T-helper 2 cell treated with Interferon-gamma antibody and Interleukin-4, amounts not matched to agents 5 μg/mL and 100 μg/mL, for 36 hours (primary cell): ENCODE measurements around the gene HOATZ.
A peak's percentile ranks its signal among the peaks of the same experiment; 100 is the strongest.

Source experiments
- DNase-seq: peaks from one replicate; pipeline ENCODE4 v3.0.0; 2021; ENCODE audit warnings: low spot score
- H3K27ac Mint-ChIP-seq: one replicate; pipeline ENCODE4 v1.8.0; 2021; ENCODE audit warnings: mild to moderate bottlenecking, mixed read lengths
- H3K27me3 Mint-ChIP-seq: one replicate; pipeline ENCODE4 v1.8.0; 2021; ENCODE audit warnings: low read depth, mixed read lengths
- H3K36me3 Mint-ChIP-seq: one replicate; pipeline ENCODE4 v1.8.0; 2021; ENCODE audit warnings: low read depth, mixed read lengths
- H3K4me1 Mint-ChIP-seq: one replicate; pipeline ENCODE4 v1.8.0; 2021; ENCODE audit warnings: low read depth, mixed read lengths
- H3K4me3 Mint-ChIP-seq: one replicate; pipeline ENCODE4 v1.8.0; 2022; ENCODE audit warnings: mild to moderate bottlenecking, moderate library complexity, mixed read lengths
- H3K9me3 Mint-ChIP-seq: one replicate; pipeline ENCODE4 v1.8.0; 2021; ENCODE audit warnings: mixed read lengths

The HOATZ gene

GRCh38 chr11:111530091-111530490 is 15.5 kb downstream of the HOATZ start:
- no peaks in the 10 kb centered on the region for H3K9me3 Mint-ChIP-seq
- H3K36me3 Mint-ChIP-seq: no peaks in the 10 kb centered on the region
- H3K27me3 Mint-ChIP-seq: peaks cover 10% of the 10 kb centered on the region
- DNase-seq: no peak
- no peak overlapping the region for H3K27ac Mint-ChIP-seq
- H3K4me1 Mint-ChIP-seq: peaks cover 27% of the 10 kb centered on the region
- H3K4me3 Mint-ChIP-seq: no peak overlapping the region

DNA sequence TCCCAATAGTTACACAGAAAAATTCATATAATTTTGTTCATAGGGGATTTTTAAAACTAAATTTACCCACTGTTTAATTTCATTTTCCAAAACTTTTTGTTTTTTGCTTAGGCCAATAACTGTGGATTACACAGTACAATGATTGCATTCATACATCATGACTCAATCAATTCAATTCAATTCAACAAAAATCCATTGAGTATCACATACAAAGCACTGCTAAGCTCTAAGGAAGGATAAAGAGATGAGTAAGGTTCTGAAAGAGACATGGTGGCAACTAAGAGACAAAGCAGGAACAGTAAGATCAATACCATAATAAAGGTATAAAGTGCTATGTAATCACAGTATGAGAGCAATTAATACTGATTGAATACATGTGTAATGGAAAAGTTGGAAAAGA is 16.6 kb downstream of the HOATZ start:
- no peaks in the 10 kb centered on the region for H3K36me3 Mint-ChIP-seq
- no peak overlapping the region for H3K4me3 Mint-ChIP-seq
- peaks cover 25% of the 10 kb centered on the region for H3K4me1 Mint-ChIP-seq
- no peaks in the 10 kb centered on the region for H3K9me3 Mint-ChIP-seq
- peaks cover 17% of the 10 kb centered on the region for H3K27me3 Mint-ChIP-seq
- no peak overlapping the region for H3K27ac Mint-ChIP-seq
- no peak for DNase-seq

DNA sequence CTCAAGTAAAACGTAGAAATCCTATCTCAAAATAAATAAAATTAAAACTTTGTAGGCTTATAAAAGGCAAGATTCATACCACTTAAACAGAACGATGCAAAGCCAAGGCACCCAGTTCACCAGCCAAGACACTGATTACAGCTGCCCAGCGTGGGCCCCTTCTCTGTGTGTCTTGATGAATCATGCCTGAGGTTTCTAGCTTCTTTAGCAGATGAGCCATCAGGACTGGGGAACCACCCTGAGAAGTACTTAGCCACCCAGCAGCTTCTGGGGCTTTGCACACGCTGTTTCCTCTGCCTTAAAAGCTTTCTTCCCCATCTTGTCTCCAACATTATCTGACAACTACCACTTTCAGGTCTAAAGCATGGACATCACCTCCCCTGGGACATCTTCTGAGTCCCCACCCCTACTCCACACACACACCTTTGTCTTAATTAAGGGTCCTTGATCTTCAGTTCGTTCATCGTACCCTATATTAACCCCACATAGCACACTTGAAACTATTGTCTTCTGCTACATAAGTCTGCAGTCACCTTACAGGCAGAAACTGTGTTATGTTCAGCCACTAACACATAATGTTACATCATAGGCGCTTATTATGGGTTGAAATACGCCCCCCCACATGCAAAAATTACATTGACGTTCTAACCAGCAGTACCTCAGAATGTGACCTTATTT is 17.2 kb downstream of the HOATZ start:
- peak overlapping the region; percentile 75 for H3K27ac Mint-ChIP-seq
- H3K27me3 Mint-ChIP-seq: peaks cover 22% of the 10 kb centered on the region
- H3K4me3 Mint-ChIP-seq: no peak overlapping the region
- DNase-seq: peak; percentile 77
- H3K9me3 Mint-ChIP-seq: no peaks in the 10 kb centered on the region
- H3K4me1 Mint-ChIP-seq: peaks cover 20% of the 10 kb centered on the region
- H3K36me3 Mint-ChIP-seq: no peaks in the 10 kb centered on the region

DNA sequence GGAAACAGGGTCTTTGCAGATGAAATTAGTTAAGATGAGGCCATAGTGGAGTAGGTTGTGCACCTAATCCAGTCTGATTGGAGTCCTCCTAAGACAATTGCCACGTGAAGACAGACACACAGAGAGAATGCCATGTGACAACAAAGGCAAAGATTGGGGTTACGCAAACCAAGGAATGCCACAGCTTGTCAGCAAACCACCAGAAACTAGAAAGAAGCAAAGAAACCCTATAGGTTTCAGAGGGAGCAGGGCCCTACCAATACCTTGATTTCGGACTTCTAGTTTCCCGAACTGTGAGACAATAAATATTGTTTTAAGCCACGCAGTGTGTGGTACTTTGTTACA is 17.8 kb downstream of the HOATZ start:
- H3K27me3 Mint-ChIP-seq: peaks cover 27% of the 10 kb centered on the region
- no peaks in the 10 kb centered on the region for H3K9me3 Mint-ChIP-seq
- DNase-seq: no peak
- peaks cover 18% of the 10 kb centered on the region for H3K4me1 Mint-ChIP-seq
- no peak overlapping the region for H3K4me3 Mint-ChIP-seq
- no peak overlapping the region for H3K27ac Mint-ChIP-seq
- H3K36me3 Mint-ChIP-seq: no peaks in the 10 kb centered on the region

DNA sequence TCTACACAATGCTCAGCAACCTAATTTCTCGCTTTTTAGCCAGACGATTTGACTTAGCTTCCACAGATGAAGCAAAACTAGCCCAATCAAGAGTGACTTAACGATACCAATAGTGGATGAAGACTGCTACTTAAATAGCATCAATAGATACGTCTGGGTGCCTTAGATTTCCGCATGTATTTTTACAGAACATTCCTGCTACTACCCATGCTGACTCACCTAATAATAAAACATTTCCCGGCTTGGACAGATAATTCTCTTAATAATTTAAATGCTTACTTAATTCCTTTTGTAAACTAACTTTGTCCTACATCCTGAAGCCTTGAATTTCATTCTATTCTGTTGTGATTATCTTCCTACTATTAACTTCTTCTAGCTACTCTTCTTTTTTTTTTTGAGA is 20.7 kb downstream of the HOATZ start:
- Mint-ChIP-seq H3K27ac (no peak overlapping the region), H3K4me1 (peaks cover 19% of the 10 kb centered on the region), H3K9me3 (peaks cover 9% of the 10 kb centered on the region), H3K4me3 (no peak overlapping the region), H3K27me3 (peaks cover 54% of the 10 kb centered on the region), H3K36me3 (no peaks in the 10 kb centered on the region)
- no peak for DNase-seq

DNA sequence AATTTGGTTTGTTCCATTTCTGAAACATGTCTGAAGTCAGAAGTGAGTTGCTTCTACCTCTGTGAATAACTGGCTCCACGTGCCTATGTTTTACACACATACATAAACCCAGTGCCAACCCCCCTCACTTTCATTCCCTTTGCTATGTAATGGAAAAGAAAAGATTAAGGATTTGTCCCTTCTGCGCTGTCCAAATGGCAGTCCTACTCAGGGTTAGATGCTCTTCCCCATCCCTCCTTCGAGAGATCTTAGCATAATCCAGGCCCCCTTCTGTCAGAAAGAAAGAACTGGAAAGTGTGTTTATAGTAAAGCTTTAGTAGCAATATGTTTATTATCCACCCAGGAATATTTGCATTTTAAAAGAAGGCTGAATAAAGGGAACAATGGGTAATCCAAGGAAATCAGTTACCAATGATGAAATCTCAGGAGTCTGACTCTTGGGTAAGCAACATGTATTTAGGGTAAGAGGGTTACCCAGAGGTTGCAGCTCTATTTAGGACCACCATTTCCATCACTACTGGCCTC is 22.8 kb downstream of the HOATZ start:
- Mint-ChIP-seq H3K4me3 (no peak overlapping the region), H3K4me1 (peaks cover 19% of the 10 kb centered on the region), H3K27me3 (peaks cover 67% of the 10 kb centered on the region), H3K27ac (no peak overlapping the region), H3K36me3 (no peaks in the 10 kb centered on the region), H3K9me3 (peaks cover 9% of the 10 kb centered on the region)
- no peak for DNase-seq

- Mint-ChIP-seq H3K27ac (peak overlapping the region; percentile 28), H3K27me3 (peaks cover 78% of the 10 kb centered on the region), H3K4me3 (peak overlapping the region; percentile 23), H3K4me1 (peaks cover 22% of the 10 kb centered on the region), H3K36me3 (no peaks in the 10 kb centered on the region), H3K9me3 (peaks cover 9% of the 10 kb centered on the region)
- no peak for DNase-seq
These were observed 24.0 kb downstream of the HOATZ start for GRCh38 chr11:111538407-111539114.

DNA sequence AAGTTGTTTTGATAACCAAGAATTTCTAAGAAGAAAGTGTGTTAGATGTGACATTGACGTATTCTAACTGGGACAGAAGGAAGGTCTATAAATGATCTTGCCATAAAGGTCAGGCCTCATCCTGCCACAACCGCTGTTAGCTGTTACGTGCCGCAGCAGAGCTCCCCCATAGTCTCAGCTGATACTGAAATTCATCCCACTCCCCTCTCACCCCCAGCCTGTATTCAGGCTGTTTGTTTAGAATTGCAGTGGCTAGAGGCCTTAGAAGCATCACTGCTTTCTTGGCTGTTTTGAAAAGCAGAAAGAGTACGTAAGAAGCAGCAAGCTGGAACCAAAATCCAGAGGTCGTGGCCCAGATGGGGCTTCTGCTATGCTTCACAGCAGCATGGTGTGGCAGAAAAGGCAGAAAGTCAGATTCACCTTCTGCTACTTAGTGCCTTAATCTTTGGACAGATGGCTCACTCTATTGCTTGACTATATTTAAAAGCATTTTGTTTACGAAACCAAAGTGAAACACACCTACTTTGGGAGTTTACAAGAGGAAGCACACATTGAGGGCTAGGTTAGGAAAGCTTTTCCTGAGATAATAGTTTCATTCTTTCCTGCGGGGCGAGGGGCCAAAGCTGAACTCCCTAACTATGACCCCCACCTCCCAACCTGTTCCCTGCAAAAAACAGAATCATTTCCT is 25.0 kb downstream of the HOATZ start:
- DNase-seq: peak; percentile 23
- peak overlapping the region; percentile 38 for H3K4me3 Mint-ChIP-seq
- H3K36me3 Mint-ChIP-seq: no peaks in the 10 kb centered on the region
- H3K27me3 Mint-ChIP-seq: peaks cover 81% of the 10 kb centered on the region
- peak overlapping the region; percentile 70 for H3K27ac Mint-ChIP-seq
- peaks cover 9% of the 10 kb centered on the region for H3K9me3 Mint-ChIP-seq
- H3K4me1 Mint-ChIP-seq: peaks cover 22% of the 10 kb centered on the region

GRCh38 chr11:111540114-111540936 is 25.7 kb downstream of the HOATZ start, which contains the start of gene LAYN:
Gene LAYN, plus strand, starts transcription at chr11:111540720. Its CDS starts 124 bp downstream, at chr11:111540844.
- DNase-seq: peak; percentile 35
- H3K27ac Mint-ChIP-seq: peak within 1 kb of the TSS; percentile 70
- peaks cover 76% of the 10 kb centered on the region for H3K27me3 Mint-ChIP-seq
- H3K9me3 Mint-ChIP-seq: peaks cover 9% of the 10 kb centered on the region
- peaks cover 22% of the 10 kb centered on the region for H3K4me1 Mint-ChIP-seq
- H3K36me3 Mint-ChIP-seq: no peaks in the 10 kb centered on the region
- H3K4me3 Mint-ChIP-seq: peak within 1 kb of the TSS; percentile 76

DNA sequence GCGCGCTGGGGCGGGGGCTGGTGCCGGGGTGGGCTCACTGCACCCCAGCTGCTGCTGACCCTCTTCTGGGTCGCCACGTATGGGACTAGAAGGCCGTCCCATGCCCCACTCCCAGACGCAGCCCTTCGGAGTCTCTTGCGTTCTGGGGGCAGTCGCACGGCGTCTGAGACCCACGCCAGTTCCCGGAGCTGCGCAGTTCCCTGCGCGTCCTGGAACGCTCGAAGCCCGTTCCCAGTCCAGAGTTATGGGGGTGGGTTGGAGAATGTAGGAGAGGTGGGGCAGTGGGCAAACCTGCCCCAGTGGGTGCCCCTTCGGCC is 26.3 kb downstream of the HOATZ start:
- peaks cover 72% of the 10 kb centered on the region for H3K27me3 Mint-ChIP-seq
- no peak for DNase-seq
- peaks cover 22% of the 10 kb centered on the region for H3K4me1 Mint-ChIP-seq
- H3K4me3 Mint-ChIP-seq: peak overlapping the region; percentile 14
- H3K36me3 Mint-ChIP-seq: no peaks in the 10 kb centered on the region
- H3K9me3 Mint-ChIP-seq: peaks cover 9% of the 10 kb centered on the region
- no peak overlapping the region for H3K27ac Mint-ChIP-seq

- Mint-ChIP-seq H3K4me1 (peaks cover 22% of the 10 kb centered on the region), H3K36me3 (no peaks in the 10 kb centered on the region), H3K9me3 (peaks cover 9% of the 10 kb centered on the region), H3K4me3 (peak overlapping the region; percentile 76), H3K27me3 (peaks cover 68% of the 10 kb centered on the region), H3K27ac (no peak overlapping the region)
- DNase-seq: no peak
These were observed 26.9 kb downstream of the HOATZ start for GRCh38 chr11:111541254-111542061.

GRCh38 chr11:111542606-111543275 is 28.2 kb downstream of the HOATZ start:
- peaks cover 5% of the 10 kb centered on the region for H3K9me3 Mint-ChIP-seq
- H3K4me1 Mint-ChIP-seq: peaks cover 22% of the 10 kb centered on the region
- H3K36me3 Mint-ChIP-seq: no peaks in the 10 kb centered on the region
- H3K27me3 Mint-ChIP-seq: peaks cover 59% of the 10 kb centered on the region
- DNase-seq: no peak
- H3K27ac Mint-ChIP-seq: no peak overlapping the region
- no peak overlapping the region for H3K4me3 Mint-ChIP-seq
